Suppressor macrophage (primary cell): ENCODE data around the gene DNAH9.
"Not testable (repeated sequence)": the region's sequence is repeated elsewhere in the genome, so short reads cannot be mapped to it uniquely, and the experiment has no call there.

Source experiments
- DNase-seq, 4 experiments: peaks; one replicate each; pipeline ENCODE4 v3.0.0-alpha.2; 2020 to 2022

Gene DNAH9

GRCh38 chr17:11924076-11924475, 325.8 kb downstream of the DNAH9 start:
- no peak for DNase-seq

DNA sequence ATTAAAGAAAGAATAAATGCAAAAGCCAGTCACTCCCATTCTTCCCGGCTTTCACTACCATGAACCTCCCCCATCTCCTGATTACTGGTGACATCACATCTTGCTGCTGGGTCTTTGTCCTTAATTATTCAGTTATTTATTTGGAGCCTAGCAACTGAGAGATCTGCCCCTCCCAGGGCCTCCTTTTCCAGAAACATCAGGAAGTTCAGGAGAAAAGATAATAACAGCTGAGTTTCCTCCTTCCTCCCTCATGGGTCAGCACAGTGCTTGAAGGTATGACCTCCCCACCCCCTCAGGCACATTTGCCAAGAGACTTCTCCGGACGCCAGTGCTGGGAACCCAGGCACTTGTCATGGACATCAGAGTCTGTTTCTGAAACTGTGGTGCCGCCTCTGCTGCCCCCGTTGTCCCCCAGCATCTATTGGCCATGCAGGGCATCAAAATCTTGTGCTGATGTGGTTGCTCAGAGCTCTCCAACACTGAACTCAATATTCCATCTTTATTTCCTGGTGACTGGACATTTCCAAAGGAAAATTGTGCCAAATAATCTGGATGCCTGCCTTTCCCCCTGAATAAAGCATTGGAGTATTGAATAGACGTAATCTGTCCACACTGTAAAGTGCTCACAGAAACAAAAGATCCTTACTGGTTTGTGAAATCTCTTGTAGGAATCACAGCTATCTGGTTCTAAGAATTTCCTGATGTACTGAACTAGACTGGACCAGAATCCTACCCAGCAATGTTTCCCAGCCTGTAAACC, 327.2 kb downstream of the DNAH9 start:
- no peak for DNase-seq

- DNase-seq: no peak
These were observed 330.2 kb downstream of the DNAH9 start for GRCh38 chr17:11928436-11928835.

- no peak for DNase-seq
These were observed 334.1 kb downstream of the DNAH9 start for GRCh38 chr17:11932337-11932898.

GRCh38 chr17:11935734-11936406, 337.6 kb downstream of the DNAH9 start:
- peak; percentile 40 to 65 (median 57) for DNase-seq

DNA sequence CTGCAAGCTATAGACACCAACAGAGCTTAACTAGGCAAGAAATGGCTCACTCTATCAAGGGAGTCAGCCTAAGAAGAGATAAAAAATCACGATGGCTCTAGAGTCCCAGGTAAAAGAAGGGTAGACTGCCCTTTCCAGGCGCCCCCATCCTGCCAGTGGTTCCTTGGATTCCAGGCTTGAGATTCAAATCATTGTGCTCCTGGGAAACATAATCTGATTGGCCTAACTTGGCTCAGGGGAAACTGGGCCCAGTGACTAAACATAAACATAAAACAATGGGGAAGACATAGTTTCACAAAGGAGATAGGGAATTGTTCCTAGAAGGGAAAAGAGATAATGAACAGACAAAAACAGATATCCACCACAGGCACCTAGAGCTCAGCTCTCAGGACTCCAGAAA, 342.6 kb downstream of the DNAH9 start:
- DNase-seq: no peak

GRCh38 chr17:11943086-11943485, 344.8 kb downstream of the DNAH9 start:
- not testable (repeated sequence) for DNase-seq

- DNase-seq: no peak
These were observed 345.6 kb downstream of the DNAH9 start for GRCh38 chr17:11943759-11944347.

DNA sequence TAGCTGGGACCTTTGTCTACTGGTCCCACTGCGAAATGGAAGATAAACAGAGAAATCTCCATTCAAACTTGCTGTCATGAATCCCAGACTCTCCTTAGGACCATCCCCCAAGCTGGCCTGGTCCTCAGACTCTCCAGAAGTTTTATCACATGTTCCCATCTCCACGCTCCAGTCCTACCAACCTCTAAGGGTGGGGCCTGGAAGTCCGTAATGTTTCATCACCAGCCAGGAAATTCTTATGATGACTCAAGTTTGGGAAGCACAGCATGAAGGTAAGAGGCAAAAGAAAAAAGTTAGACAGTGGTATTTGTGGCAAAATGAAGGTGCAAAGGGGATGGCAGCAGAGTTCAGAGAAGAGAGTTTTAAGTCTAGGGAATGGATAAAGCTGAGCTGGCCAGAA, 346.3 kb downstream of the DNAH9 start:
- DNase-seq: no peak

GRCh38 chr17:11948789-11949188, 350.5 kb downstream of the DNAH9 start:
- DNase-seq: no peak

DNA sequence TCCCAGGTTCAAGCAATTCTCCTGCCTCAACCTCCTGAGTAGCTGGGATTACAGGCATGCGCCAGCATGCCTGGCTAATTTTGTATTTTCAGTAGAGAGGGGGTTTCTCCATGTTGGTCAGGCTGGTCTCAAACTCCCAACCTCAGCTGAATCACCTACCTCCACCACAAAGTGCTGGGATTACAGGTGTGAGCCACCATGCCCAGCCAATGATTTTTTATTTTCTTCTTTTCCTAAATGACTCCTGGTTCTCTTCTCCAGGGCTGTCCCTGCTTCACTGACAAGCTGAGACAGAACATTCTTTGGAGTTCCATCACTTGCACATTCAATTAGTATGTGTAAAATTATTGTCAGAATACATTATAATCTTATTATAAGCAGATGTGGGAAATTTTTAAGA, 351.3 kb downstream of the DNAH9 start:
- DNase-seq: not testable (repeated sequence)

DNA sequence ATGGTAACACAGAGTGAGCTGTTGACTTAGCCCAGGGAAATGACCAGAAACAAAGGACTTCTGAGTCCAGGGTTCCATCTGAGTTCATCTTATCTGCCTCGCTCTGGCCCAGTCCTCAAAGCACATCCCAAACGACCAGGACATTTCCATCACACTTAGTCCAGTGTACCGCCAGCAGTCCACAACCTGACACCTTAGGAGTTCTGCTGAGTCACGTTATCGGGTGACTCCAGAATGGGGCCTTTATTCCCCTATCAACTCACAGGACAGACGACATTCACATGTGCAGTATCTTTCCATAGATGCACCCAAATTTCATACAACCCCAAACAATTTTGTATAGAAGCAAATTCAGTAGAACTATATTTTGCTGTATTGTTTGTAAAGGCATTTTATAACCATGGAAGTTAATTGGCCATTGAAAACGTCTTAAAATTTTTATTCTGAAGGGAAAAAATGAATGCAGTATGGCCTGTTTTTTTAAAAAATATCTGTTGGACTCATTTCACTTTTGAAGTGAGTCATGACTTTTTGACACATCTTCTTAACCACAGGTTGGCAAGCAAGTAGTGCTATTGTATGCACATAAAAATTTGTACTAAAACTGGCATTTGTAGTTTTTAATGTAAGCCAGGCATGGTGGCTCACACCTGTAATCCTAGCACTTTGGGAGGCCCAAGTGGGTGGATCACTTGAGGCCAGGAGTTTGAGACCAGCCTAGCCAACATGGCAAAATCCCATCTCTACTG, 352.7 kb downstream of the DNAH9 start:
- DNase-seq: no peak

- DNase-seq: no peak
These were observed 354.3 kb downstream of the DNAH9 start for GRCh38 chr17:11952610-11953009.

GRCh38 chr17:11953924-11954323, 355.7 kb downstream of the DNAH9 start:
- no peak for DNase-seq

GRCh38 chr17:11954936-11955335, 356.7 kb downstream of the DNAH9 start:
- DNase-seq: no peak

GRCh38 chr17:11969565-11969964, 371.3 kb downstream of the DNAH9 start:
- no peak for DNase-seq

GRCh38 chr17:11972741-11973140, 374.5 kb downstream of the DNAH9 start:
- not testable (repeated sequence) for DNase-seq

DNA sequence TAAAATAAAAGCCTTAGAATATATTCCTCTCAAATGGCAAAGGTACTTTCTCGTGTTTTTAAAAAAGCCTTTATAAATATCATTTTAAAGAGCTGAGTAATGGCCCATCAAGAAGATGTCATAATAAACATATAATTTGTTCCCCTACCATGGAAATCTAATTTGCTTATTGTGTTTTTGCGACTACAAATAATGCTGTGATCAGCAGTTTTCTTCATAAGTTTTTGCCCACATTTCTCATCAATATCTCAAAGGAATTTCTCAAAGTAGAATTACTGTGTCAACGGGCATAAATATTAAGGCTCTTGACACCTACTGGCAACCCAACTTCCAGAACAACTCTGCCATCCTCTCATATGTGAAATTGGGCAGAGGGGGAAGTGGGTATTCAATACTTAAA, 381.5 kb downstream of the DNAH9 start:
- no peak for DNase-seq

DNA sequence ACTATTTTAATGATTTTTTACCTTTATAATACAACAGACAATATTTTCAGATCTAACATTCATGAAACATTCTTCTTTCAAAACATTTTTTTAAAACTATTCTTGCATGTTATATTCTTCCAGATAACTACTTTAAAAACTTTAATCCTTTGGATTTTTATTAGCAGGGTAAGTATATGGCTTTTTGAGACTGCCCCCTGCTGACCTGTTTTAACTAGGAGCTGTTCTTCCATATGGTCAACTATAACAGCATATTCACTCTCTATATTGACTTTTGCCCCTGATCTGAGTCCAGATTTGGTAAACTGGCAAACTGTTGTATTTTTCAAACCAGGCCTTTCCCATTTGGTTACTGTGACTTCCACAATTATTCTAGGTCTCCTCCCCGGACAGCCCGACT, 382.5 kb downstream of the DNAH9 start:
- peak in 2 of 4 experiments; percentile 4 to 7 for DNase-seq

DNA sequence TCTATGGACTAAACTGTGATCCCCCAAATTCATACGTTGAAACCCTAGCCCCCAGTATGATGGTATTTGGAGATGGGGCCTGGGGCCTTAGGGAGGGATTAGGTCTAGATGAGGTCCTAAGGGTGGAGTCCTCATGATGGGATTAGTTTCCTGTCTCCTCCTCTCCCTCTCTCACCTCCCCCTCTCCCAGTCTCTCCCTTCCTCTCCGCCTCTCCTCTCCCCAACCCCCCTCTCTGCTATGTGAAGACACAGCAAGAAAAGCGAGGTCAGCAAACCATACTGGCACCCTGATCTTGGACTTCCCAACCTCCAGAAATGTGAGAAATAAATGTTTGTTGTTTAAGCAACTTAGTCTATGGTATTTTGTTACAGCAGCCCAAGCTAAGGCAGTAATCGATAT, 383.6 kb downstream of the DNAH9 start:
- no peak for DNase-seq

DNA sequence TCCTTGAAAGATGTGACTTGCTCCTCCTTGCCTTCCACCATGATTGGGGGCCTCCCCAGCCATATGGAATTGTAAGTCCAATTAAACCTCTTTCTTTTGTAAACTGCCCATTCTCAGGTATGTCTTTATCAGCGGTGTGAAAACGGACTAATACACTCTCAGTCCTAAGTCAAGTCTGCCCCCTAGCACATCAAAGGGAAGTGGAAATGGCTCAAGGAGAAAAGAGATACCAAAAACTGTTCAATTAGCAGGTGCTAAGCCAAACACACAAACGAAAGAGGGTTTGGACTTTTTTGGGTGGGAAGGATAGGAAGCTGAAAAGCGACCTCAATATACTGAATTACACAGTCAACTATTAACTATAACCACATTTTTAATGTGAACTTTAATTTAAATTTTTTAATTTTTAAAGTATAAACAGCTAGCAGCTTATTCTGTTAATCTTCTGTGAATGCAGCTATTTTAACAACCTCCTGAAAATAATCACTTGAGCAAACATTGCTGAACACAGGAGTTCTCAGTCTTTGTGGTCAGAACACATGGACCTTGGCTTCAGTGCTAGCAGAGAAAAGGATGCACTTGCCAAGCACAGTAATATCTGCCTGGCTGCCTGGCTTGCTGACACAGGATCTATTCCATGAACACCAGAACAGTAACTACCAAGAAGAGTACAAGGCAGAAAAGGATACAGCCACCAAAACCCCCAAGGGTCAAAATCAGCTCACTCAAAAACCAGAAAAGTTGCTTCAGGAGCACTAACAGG, 388.1 kb downstream of the DNAH9 start:
- DNase-seq: no peak

- peak in 3 of 4 experiments; percentile 3 to 29 (median 10) for DNase-seq
These were observed 388.7 kb downstream of the DNAH9 start for GRCh38 chr17:11986942-11987329.
